Gastroesophageal sphincter (tissue), 4 donors: ENCODE data around the gene C1QB. TPM values are rescaled to one million over a fixed set of nuclear protein-coding genes. Genes with fewer than 3 reads are reported as not detected.

Experiments used
- ATAC-seq: fragments of 150-250 bp; one replicate; pipeline ENCODE4 v1.9.1; 2016; ENCODE audit warnings: mild to moderate bottlenecking, moderate library complexity
- H3K27ac ChIP-seq, 4 donors: fragments of 200-600 bp; sonication (generic) in 3 of 4; 1 replicate in 3 of 4; 2 replicates in 1 of 4; pipeline ENCODE4 v1.5.1; 2016 to 2019
- H3K27me3 ChIP-seq: fragments of 200-600 bp; sonication (generic); one replicate; pipeline ENCODE4 v1.5.1; 2019
- H3K36me3 ChIP-seq, 2 donors: fragments of 200-600 bp; sonication (generic); one replicate each; pipeline ENCODE4 v1.5.1; 2019; ENCODE audit warnings: control low read depth in 1 of 2
- H3K4me1 ChIP-seq, 3 donors: fragments of 200-600 bp; sonication (generic); 1 replicate in 2 of 3; 2 replicates in 1 of 3; pipeline ENCODE4 v1.5.1; 2016 to 2019; ENCODE audit warnings: control low read depth in 2 of 3
- H3K4me3 ChIP-seq, 2 donors: fragments of 200-600 bp; sonication (generic); one replicate each; pipeline ENCODE4 v1.5.1; 2019; ENCODE audit warnings: mild to moderate bottlenecking in 1 of 2, moderate library complexity in 1 of 2
- H3K9me3 ChIP-seq, 3 donors: fragments of 200-600 bp; sonication (generic); one replicate each; pipeline ENCODE4 v1.5.1; 2017 to 2019; ENCODE audit warnings: control low read depth in 2 of 3
- CTCF ChIP-seq, 4 experiments: fragments of 200-600 bp in 2 of 4; fragments of 450-650 bp in 2 of 4; sonication (generic) in 1 of 4; IDR thresholded peaks; one replicate each; pipeline ENCODE4 v1.5.1; 2017 to 2019; ENCODE audit warnings: antibody characterized with exemption in 4 of 4, mild to moderate bottlenecking in 2 of 4, moderate library complexity in 2 of 4
- EP300 ChIP-seq: sonication (generic); formaldehyde crosslinking; IDR thresholded peaks from one replicate; pipeline ENCODE4 v1.6.1; 2017; ENCODE audit warnings: antibody characterized with exemption, mild to moderate bottlenecking
- POLR2A ChIP-seq, 2 donors: fragments of 450-650 bp; IDR thresholded peaks; one replicate each; pipeline ENCODE4 v1.6.1; 2017; ENCODE audit warnings: antibody characterized with exemption in 2 of 2, mild to moderate bottlenecking in 2 of 2, moderate library complexity in 1 of 2
- POLR2AphosphoS5 ChIP-seq: sonication (generic); formaldehyde crosslinking; IDR thresholded peaks from one replicate; pipeline ENCODE4 v1.6.1; 2017; ENCODE audit warnings: antibody characterized with exemption
- WGBS, 2 donors: methylation state at CpG; one replicate each; pipeline ENCODE4 v1.1.5; 2018; ENCODE audit warnings: low coverage in 1 of 2; 5-methylcytosine and 5-hydroxymethylcytosine counted together
- total RNA-seq, 4 donors: library from RNA; depleted of rRNA; stranded (reverse); fragments of >200 nt; gene quantifications; one replicate each; pipeline ENCODE4 v1.1.0, GENCODE V29; 2016

Gene C1QB
- total RNA-seq, 4 donors from 2014 or later = 37.0 to 607 (median 249) TPM

GRCh38 chr1:22676916-22677583, 24.0 kb downstream of the C1QB start:
- ATAC-seq = no peak
- Histone ChIP-seq H3K27ac (no peak overlapping the region), H3K9me3 (no peaks in the 10 kb centered on the region), H3K4me1 (no peaks in the 10 kb centered on the region), H3K36me3 (no peaks in the 10 kb centered on the region), H3K27me3 (peaks cover 65% of the 10 kb centered on the region), H3K4me3 (no peak overlapping the region)
- 69 to 90% methylated on average over 2 to 7 of the region's 37 CpGs for WGBS, 2 donors
- TF ChIP-seq POLR2A (IDR thresholded peaks at IDR 0.05) (no peak), CTCF (IDR thresholded peaks at IDR 0.05) (no peak), EP300 (no peak), POLR2AphosphoS5 (no peak)

GRCh38 chr1:22677931-22678896, 25.2 kb downstream of the C1QB start:
- no peak overlapping the region for H3K4me3 ChIP-seq
- peaks cover 60% of the 10 kb centered on the region for H3K27me3 ChIP-seq
- no peaks in the 10 kb centered on the region for H3K9me3 ChIP-seq
- H3K27ac ChIP-seq = no peak overlapping the region
- 71 to 80% methylated on average over 5 to 10 of the region's 13 CpGs for WGBS, 2 donors
- TF ChIP-seq CTCF (IDR thresholded peaks at IDR 0.05) (no peak), EP300 (no peak), POLR2AphosphoS5 (no peak), POLR2A (IDR thresholded peaks at IDR 0.05) (no peak)
- no peaks in the 10 kb centered on the region for H3K36me3 ChIP-seq
- ATAC-seq = no peak
- H3K4me1 ChIP-seq = no peaks in the 10 kb centered on the region

- Histone ChIP-seq H3K9me3 (no peaks in the 10 kb centered on the region), H3K27me3 (peaks cover 59% of the 10 kb centered on the region), H3K4me3 (no peak overlapping the region), H3K36me3 (no peaks in the 10 kb centered on the region), H3K4me1 (no peaks in the 10 kb centered on the region), H3K27ac (no peak overlapping the region)
- 70 to 73% methylated on average over 2 to 7 of the region's 9 CpGs for WGBS, 2 donors
- ATAC-seq = no peak
- no peak for TF ChIP-seq EP300
Observed at GRCh38 chr1:22680726-22681125, 27.7 kb downstream of the C1QB start.

GRCh38 chr1:22681556-22682276, 28.7 kb downstream of the C1QB start:
- H3K27me3 ChIP-seq = peaks cover 54% of the 10 kb centered on the region
- H3K9me3 ChIP-seq = no peaks in the 10 kb centered on the region
- no peak overlapping the region for H3K4me3 ChIP-seq
- TF ChIP-seq EP300 (no peak), CTCF (IDR thresholded peaks at IDR 0.05) (no peak)
- H3K27ac ChIP-seq = no peak overlapping the region
- WGBS, 2 donors = 63 to 89% methylated on average over 5 to 10 of the region's 15 CpGs
- H3K4me1 ChIP-seq = no peaks in the 10 kb centered on the region
- no peak for ATAC-seq
- H3K36me3 ChIP-seq = no peaks in the 10 kb centered on the region

- 50% methylated on average over 1 of the region's 1 CpG; no CpG with 5 or more reads in 1 of the 2 donors for WGBS, 2 donors
- Histone ChIP-seq H3K4me3 (no peak overlapping the region), H3K4me1 (no peaks in the 10 kb centered on the region), H3K27ac (no peak overlapping the region), H3K27me3 (peaks cover 56% of the 10 kb centered on the region), H3K9me3 (no peaks in the 10 kb centered on the region), H3K36me3 (no peaks in the 10 kb centered on the region)
- ATAC-seq = no peak
- TF ChIP-seq EP300 = no peak
- TF ChIP-seq POLR2A (IDR thresholded peaks at IDR 0.05) = no peak
- no peak for TF ChIP-seq CTCF (IDR thresholded peaks at IDR 0.05)
- no peak for TF ChIP-seq POLR2AphosphoS5
Observed at GRCh38 chr1:22683547-22683946, 30.5 kb downstream of the C1QB start.
